NCI-H146 treated with DMSO at 0.1 percent for 48 hours (cell line): ENCODE results near the gene WNT11.

Experiments used
- DNase-seq: peaks from one replicate; lab custom pipeline; 2025; ENCODE audit not compliant: unreplicated experiment; lab: John Stamatoyannopoulos, UW

The WNT11 gene

DNA sequence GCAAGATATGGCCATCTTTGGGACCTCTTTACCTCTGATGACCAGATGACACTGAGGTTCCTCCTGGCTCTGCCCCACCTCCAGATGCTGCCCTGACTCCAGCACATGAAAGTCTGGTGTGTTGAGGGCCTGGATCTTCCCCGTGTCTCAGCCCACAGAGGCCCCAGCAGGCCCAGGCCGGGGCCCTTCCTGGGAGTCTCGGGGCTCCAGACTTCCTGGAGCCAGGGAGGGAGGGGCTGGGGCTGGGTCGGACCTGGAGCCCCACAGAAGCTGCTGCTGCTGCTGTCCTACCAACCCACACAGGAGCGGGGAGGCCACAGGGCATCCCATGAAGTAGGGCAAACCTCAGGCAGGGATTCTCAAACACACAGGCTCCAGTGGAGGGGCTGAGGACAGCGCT is 32.2 kb upstream of the WNT11 start:
- DNase-seq: no peak

DNA sequence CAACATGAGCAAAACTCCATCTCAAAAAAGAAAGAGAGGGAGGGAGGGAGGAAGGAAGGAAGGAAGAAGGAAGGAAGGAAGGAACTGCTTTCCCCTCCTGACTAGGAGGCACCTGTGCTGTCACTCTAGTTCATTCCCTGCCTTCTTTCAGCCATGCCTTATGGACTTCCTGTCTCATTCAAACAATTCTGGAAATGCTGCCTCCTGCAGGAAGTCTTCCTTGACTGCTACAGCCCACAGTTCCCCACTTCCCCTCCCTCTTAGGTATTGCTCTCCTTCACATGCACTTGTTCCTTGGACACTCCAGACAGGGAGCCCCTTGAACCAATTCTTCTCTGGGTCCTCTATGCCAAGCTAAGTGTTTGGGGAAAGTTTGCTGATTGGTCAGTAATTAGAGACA is 31.6 kb upstream of the WNT11 start:
- DNase-seq: no peak

- DNase-seq: no peak
Measured at GRCh38 chr11:76237000-76237649, 30.8 kb upstream of the WNT11 start.

- DNase-seq: peak; percentile 46
Measured at GRCh38 chr11:76236092-76236999, 30.0 kb upstream of the WNT11 start.

DNA sequence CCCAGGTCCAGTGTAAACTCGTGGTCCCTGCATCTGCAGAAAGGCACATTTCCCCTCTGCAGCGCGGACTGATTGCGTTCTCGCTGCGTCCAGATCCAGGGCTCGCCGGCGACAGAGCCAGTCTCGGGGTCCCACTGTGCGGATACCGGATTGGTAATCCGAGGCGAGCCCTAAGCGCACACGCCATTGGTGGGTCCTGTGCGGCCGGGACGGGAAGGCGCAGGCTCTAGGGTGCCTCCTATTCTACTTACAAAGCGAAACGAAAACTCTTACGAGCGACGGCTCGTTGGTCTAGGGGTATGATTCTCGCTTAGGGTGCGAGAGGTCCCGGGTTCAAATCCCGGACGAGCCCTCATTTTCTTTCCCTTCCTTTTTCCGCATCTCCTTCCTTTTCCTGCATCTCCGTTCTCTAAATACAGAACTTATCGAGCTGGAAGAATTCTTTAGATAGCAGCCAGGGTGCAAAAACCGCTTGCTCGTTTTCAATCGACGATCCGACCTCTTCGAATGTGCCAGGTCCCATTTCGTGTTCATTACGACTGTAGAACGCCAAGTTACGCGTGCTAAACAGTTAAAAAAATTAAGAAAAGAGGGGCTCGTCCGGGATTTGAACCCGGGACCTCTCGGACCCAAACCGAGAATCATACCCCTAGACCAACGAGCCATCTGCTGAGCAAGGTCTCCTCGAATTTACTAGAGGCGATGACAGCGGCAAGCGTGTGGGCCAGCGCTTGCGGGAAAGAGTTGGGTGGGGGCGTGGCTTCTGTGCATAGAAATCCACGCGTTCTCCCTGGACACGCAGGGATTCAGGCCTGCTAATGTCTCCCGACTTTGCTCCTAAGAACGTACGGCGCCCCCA is 29.2 kb upstream of the WNT11 start:
- peak; percentile 81 for DNase-seq

DNA sequence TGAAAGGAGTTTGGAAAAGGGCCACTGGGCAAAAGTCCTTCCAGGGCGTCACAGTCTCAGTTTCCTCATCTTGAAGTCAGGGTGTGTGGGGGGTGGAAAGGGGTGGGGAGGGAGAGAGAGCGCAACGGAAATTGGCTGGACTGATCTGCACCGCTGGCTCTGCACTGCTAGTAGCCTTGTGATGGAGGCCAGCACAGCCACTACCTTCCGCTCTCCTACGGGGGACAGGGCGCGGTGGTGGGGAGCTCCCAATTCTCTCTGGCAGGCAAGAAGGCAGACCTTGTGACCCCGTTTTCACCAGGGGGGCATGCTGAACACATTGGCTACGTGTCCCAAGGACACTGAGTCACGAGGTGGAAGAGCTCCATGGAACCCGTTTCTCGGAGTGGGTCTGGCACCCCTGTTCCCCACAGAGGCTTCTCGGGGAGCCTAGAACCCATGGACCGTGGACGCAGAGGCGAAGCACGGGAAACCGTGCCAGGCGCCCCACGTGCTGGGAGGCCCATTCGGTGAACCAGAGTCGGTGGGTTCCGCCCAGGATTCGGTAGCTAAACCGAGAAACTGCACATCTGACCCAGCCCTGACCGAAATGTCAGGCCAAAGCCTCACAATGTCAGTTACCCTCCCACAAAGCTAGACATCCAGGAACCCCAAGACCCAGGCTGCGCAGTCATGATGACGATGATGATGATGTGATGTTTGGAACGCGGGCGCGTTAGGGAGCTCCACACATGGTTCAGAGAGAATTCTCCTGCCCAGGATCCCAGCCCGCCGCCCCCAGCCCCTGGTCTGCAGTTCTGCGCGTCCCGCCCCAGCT is 28.3 kb upstream of the WNT11 start:
- DNase-seq: no peak

DNA sequence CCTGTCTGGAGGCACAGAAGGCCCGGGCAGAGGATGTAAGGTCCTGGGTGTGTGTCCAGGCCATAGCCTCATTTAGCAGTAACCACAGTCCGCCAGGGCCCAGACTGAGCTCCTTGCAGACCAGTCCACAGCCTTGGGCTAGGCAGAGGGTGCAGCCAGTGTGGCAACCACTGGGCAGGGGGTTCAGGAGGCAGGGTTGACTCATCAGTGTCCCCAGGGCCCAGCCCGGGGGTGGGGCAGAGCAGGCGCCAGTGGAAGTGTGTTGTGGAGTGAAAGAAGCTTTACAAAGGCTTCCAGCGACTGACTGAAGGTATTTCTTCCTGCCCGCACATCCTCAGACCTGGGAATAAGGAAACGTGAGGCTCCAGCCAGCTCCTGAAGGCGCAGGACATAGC is 27.7 kb upstream of the WNT11 start:
- no peak for DNase-seq

DNA sequence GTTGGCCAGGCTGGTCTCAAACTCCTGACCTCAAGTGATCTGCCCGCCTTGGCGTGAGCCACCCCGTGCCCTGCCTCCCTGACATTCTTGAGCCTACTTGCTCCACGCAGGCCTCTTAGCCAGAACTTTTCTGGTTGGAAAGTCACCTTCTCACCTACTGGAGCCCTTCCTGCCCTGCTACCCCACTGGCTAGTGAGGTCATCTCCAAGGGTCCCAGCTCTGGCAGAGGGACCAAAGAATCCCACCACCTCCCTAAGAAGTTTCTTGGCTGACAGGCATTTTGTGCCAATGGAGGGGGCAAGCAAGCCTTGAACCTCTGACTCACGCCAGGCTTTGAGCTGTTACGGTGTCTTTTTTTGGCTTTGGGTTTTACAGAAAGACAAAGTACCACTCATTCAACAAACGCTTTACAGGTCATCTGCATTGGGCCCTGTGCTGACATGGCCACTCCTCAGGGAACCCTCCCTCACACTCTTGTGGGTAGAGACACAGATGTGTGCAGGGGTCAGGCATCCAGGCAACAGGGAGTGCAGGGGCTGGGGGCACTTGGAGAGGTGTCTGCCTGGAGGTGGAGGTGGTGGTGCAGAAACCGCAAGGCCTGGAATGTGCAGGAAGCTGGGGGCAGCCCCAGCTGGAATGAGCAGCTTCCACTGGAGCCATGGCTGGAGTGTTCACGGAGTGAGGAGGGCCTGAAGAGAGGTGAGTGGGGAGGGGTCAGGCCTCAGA is 27.1 kb upstream of the WNT11 start:
- no peak for DNase-seq

DNA sequence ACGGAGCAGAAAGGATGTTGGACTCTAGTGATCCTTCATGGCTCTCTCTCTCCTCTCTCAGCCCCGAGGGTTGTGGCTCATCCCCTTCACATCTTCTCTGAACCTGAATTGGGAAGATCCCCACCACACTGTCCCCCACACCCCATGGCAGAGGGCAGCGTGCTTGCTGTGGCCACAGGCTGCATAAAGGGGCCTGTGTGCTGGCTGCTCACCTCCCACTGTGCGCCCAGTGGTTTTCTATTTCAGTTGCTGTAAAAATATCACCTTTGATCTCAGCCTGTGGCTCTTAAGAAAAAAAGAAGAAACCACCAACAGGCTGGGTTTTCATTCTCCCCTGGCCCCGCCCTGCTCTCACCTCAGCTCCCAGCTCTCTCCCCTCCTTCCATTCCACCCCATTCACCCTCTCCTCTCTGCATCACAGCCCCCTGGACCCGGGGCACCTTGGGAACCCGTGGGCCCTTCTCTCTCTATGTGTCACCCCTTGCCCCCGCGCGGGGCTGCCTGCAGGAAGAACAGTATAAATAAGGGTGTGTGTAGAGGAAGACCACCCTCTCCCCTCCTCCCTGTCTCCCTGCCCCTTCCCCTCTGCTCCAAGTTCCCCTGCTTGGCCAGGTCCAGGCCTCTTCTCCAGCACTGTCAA is 25.8 kb upstream of the WNT11 start:
- no peak for DNase-seq

- no peak for DNase-seq
Measured at GRCh38 chr11:76231121-76231738, 24.9 kb upstream of the WNT11 start.

GRCh38 chr11:76230392-76230791 is 24.1 kb upstream of the WNT11 start:
- DNase-seq: no peak

DNA sequence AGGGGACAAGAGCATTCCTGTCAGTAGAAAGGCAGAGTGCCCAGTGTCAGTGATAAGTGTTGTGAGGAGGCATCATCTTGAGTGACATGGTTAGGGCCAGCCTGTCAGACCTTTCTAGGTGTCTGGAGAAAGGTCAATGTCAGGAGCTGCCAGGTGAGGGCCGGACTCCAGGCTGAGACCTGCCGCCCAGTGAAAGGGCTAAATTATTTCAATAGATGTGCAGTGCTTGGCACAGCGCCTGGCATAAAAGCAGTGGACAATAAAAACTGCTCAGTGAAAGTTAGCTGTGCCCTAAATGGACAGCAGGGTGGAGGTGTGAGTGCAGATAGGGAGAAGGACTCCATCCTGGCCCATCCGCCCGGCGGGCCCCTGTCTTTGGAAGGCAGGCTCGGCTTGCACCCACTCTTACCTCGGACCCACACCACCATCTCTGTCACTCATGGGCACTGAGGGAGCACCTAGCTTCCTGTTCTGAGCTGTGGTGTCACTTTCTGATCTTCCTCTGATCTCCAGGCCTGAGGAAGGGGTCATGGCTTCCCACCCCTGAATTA is 23.5 kb upstream of the WNT11 start:
- DNase-seq: no peak

DNA sequence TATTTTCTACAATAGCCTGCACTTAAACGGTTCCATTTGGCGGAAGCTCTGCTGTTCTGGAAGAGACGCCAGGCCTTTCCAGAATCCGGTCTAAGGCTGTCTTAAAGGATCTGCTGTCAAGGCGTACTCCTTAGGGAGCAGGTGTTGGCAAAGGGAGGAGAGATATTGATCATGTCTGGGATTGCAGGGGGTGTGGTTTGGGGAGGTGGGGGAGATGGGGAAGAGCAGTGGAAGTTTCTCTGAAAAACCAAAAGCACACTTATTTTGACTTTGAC is 22.5 kb upstream of the WNT11 start:
- DNase-seq: no peak

GRCh38 chr11:76228071-76228874 is 22.0 kb upstream of the WNT11 start:
- DNase-seq: no peak

DNA sequence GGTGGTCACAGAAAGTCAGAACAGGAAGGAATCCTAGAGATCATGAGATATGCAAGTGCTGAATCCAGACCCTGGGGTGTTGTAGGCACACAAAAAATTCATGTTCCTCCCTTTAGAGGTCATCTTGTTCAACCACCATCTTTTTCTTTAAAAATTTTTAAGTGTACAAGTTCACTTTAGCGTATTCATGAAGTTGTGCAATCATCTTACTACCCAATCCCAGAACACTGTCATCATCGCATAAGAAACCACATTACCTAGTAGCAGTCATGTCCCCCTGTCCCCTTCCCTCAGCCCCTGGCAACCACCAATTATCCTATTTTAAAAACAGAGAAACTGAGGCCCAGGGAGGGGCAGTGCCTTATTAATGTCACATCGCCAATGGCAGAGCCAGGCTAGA is 20.3 kb upstream of the WNT11 start:
- DNase-seq: no peak

DNA sequence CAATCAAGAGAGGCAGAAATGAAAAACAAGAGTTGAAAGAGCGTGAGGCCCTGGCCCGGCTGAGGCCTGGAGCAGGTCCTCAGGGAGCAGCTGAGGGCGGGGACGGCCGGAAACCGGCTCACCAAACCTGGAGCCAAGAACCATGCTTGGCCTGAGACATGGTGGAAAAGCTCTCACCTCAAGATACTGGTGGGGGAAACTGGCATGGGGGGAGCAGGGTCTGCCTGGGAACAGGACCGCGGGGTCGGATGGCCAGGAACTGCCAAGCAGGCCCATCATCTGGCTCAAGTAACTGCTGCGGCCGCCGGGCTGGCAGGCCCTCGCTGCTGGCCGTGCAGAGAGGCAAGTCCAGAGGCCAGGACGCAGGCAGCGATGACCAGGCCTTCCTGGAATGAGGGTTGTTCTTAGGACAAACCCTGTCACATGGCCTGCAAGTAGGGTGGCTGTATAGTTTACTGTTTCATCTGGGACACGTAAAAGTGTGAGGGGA is 18.9 kb upstream of the WNT11 start:
- no peak for DNase-seq

DNA sequence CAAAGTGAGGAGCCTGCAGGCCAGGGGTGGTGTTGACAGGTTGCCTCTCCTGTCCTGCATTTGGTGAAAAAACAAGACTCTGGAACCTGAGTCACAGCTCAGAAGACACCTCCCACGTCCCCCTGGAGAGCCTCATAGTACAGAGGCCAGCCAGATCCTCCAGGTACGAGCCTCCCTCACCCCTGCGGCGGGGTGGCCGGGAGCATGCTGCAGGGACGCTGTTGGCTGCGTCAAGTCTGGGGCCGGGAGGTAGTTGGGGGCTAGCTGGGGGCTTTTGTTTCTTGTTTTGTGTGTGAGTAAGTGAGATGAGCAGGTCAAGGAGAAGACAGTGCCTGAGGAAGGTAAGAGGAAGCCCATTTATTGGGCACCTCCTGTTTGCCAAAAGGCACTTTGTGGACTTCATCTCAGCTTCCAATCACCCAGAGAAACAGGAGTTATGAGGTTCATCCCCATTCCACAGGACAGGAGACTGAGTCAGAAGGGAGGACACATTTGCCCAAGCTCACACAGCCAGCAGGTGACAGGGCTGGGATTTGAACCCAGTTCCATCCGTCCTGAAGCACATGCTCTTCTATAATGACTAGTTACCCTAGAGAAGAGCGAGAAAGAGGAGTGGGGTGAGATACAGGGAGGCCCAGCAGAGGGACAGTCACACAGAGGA is 18.3 kb upstream of the WNT11 start:
- DNase-seq: no peak

- DNase-seq: no peak
Measured at GRCh38 chr11:76221365-76221764, 15.1 kb upstream of the WNT11 start.
